Measurements from ENCODE around the gene NFASC. TPM values are rescaled to one million over a fixed set of nuclear protein-coding genes. Genes with fewer than 3 reads are reported as not detected.
A peak's percentile ranks its signal among the peaks of the same experiment; 100 is the strongest.

The NFASC gene
- total RNA-seq, 2 donors from 2014 or later: 4.4 to 7.6 TPM

DNA sequence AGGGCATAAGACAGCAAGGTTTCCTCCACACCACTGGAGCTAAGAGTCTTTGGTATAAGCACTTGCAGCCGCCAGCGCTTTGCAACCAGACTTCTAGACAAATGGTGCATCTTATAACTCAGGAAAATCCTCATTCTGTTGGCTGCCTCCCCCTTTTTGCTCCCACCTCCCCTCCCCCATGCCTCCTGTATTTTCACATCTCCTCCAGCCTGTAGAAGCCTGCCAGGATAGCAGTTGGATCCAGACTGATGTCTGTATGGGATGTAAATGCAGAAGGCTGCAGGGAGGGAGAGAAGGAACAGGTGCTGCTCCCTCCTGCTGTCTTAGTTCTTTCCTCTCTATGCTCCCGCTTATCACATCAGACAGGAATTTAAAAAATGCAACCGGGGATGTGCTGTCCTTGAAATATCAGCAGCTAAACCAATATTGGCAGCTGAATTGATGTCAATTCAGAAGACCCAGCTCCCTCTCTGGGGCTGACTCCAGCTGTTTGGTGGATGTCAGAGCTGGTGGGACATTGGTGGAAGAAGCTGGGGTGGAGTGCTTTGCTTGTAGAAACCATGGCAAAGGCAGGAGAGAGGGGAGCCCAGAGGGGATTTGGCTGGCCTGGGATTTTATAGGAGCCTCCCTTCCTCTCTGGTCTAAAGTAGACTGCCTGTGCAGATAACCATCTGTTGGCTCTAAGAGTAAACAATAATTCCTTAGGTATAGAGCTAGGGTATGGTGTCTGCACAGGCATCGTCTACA is 53.5 kb downstream of the NFASC start:
- intact Hi-C loops (cut with DNase I): no loop called here
- DNase-seq (no peak), ATAC-seq (peak; percentile 48)
- Histone ChIP-seq H3K4me1 (peaks cover 6% of the 10 kb centered on the region), H3K36me3 (replicated peaks in 1 of 2; ENCODE audit: insufficient read depth in 1 of 2, low read depth in 2 of 2) (no peaks in the 10 kb centered on the region), H3K9me3 (no peaks in the 10 kb centered on the region), H3K27me3 (no peaks in the 10 kb centered on the region), H3K27ac (no peak overlapping the region), H3K4me3 (no peak overlapping the region)
- 64 to 66% methylated on average over 5 of the region's 5 CpGs for WGBS, 2 donors
- TF ChIP-seq, protein P1, sequence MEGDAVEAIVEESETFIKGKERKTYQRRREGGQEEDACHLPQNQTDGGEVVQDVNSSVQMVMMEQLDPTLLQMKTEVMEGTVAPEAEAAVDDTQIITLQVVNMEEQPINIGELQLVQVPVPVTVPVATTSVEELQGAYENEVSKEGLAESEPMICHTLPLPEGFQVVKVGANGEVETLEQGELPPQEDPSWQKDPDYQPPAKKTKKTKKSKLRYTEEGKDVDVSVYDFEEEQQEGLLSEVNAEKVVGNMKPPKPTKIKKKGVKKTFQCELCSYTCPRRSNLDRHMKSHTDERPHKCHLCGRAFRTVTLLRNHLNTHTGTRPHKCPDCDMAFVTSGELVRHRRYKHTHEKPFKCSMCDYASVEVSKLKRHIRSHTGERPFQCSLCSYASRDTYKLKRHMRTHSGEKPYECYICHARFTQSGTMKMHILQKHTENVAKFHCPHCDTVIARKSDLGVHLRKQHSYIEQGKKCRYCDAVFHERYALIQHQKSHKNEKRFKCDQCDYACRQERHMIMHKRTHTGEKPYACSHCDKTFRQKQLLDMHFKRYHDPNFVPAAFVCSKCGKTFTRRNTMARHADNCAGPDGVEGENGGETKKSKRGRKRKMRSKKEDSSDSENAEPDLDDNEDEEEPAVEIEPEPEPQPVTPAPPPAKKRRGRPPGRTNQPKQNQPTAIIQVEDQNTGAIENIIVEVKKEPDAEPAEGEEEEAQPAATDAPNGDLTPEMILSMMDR (IDR thresholded peaks at IDR 0.05): no peak
- TF ChIP-seq POLR2A (IDR thresholded peaks at IDR 0.05): no peak

DNA sequence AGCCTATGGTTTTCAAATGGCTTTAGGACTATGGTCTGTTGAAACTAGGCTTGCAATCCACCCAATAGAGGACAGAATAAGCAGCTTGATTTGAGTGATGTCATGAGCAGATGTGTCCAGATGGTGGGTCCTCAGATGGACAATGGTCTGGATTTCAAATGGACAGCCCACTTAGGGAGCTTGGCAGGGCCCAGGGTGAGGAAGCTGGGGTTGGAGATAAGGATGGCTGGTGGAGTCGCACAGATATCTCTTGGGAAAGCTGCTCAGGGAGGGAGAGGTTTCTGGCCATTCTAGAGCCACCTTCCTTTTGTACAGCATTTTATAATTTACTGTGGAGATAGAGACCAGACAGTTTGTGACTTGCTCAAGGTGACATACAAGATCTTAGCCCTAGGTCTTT is 55.0 kb downstream of the NFASC start:
- Histone ChIP-seq H3K4me1 (peaks cover 6% of the 10 kb centered on the region), H3K36me3 (replicated peaks in 1 of 2; ENCODE audit: insufficient read depth in 1 of 2, low read depth in 2 of 2) (no peaks in the 10 kb centered on the region), H3K27ac (no peak overlapping the region), H3K27me3 (no peaks in the 10 kb centered on the region), H3K9me3 (no peaks in the 10 kb centered on the region), H3K4me3 (no peak overlapping the region)
- DNase-seq: no peak
- 68 to 75% methylated on average over 1 of the region's 1 CpG for whole genome bisulfite sequencing, 2 donors
- no peak for TF ChIP-seq POLR2A (IDR thresholded peaks at IDR 0.05)
- TF ChIP-seq, protein P1 (IDR thresholded peaks at IDR 0.05): no peak
- intact Hi-C loops (cut with DNase I): no loop called here
- no peak for ATAC-seq

DNA sequence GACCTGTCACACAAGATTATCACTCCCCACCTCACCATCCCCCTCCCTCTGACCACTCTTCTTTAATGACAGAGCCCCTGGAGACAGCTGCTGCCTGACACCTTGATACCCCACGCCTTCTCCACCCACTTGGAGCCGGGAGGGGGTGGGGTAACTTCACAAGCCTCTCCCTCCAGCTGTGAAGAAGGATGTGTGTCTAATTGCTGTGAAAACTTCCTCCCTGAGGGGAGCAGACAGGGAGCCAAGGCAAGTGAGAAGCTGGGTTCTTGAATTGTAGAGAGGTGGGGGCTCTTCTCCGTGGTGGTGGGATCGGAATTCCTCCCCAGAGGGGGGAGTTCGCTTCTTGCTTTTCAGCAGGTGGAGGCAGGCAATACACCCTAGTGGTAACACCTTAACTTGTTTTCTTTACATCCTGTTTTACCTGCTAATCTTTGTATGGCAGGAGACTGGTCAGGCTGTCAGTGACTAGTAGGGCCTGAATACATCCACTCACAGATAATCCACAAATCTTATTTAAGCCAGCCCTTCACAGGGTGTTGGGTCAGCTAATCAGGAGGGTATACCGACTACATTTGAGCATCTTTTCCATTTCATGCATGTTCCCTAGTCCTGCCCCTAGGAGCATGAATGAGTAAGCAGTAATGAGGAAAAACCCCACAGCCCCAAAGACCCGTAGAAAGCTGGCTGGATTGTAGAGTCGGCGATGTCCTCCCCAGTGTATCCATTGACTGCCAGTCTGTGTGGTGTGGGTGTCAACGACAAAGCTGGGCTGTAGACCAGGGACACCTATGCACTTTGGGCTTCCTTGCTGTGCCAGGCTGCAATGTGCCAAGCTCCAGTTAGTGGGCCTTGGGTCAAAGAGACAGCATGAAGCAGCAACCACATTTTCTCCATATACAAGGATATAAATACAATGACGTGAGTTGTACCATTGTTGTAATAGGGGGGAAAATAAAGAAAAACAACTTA is 57.3 kb downstream of the NFASC start:
- peaks cover 6% of the 10 kb centered on the region for H3K4me1 ChIP-seq
- H3K36me3 ChIP-seq (replicated peaks in 1 of 2; ENCODE audit: insufficient read depth in 1 of 2, low read depth in 2 of 2): no peaks in the 10 kb centered on the region
- H3K27ac ChIP-seq: no peak overlapping the region
- H3K4me3 ChIP-seq: no peak overlapping the region
- intact Hi-C loops (cut with DNase I): no loop called here
- no peaks in the 10 kb centered on the region for H3K27me3 ChIP-seq
- DNase-seq: no peak
- no peak for ATAC-seq
- TF ChIP-seq POLR2A (IDR thresholded peaks at IDR 0.05): no peak
- TF ChIP-seq, protein P1 (IDR thresholded peaks at IDR 0.05): no peak
- 55 to 58% methylated on average over 11 of the region's 11 CpGs for WGBS, 2 donors
- H3K9me3 ChIP-seq: no peaks in the 10 kb centered on the region

DNA sequence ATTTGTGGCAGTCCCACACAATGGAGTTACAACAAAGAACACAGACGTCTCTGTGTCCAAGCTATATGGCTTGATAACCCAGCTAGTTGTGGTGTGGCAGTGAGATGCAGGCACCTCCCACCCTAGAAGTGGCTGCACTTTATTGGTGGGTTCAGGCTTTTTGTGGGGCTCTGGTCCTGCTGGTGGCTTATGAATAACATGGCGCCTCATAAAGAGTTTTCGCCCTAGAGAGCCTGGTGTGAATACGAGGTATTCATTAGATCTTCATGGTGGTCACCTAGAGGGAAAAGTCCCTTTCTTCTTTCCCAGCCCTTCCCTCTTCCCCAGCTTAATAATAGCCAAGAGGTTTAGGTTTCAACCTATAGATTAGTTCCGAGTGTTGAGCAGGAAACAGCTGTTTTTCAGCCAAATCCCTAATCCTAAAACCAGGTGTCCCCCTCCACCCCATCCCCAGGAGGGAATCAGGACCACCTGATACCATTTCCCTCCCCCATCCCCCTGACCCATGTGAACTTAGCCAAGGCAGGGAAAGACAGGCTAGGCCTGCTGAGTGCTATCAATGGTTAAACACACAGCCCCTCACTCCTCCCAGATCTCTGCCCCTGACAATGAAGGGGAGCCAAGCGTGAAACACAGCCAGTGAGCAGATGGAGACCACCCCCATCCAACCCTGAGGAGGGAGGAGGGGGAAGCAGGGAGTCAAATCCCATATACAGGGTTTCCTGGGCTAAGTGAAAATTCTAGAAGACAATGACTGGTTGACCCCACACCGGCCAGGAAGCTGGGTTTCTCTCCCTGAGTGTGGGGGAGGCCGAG is 58.2 kb downstream of the NFASC start:
- intact Hi-C loops (cut with DNase I): no loop called here
- no peaks in the 10 kb centered on the region for H3K36me3 ChIP-seq (replicated peaks in 1 of 2; ENCODE audit: insufficient read depth in 1 of 2, low read depth in 2 of 2)
- DNase-seq (no peak), ATAC-seq (no peak)
- no peaks in the 10 kb centered on the region for H3K9me3 ChIP-seq
- H3K27me3 ChIP-seq: no peaks in the 10 kb centered on the region
- WGBS, 2 donors: 74 to 78% methylated on average over 8 of the region's 8 CpGs
- TF ChIP-seq, protein P1 (IDR thresholded peaks at IDR 0.05): no peak
- no peak for TF ChIP-seq POLR2A (IDR thresholded peaks at IDR 0.05)
- H3K4me3 ChIP-seq: no peak overlapping the region
- peaks cover 6% of the 10 kb centered on the region for H3K4me1 ChIP-seq
- H3K27ac ChIP-seq: no peak overlapping the region
